GM13976 (cell line): ENCODE data around the gene UQCRHL.
A peak's percentile ranks its signal among the peaks of the same experiment; 100 is the strongest.

Experiments
- DNase-seq: peaks from one replicate; pipeline ENCODE4 v3.0.0; 2012; ENCODE audit warnings: low spot score
- CTCF ChIP-seq: IDR thresholded peaks from 2 replicates; pipeline ENCODE4 v1.5.1; 2012; ENCODE audit warnings: borderline replicate concordance, mild to moderate bottlenecking; ENCODE audit not compliant: insufficient read depth; ENCODE audit errors: extremely low read depth, missing control alignments, control extremely low read depth
- in situ Hi-C: fragments of 300-500 bp; cut with MboI; formaldehyde crosslinking; loops from one replicate; pipeline ENCODE4 v1.12.0; 2022; ENCODE audit warnings: low sequenced_read_pairs, mixed read lengths, inconsistent platforms; ENCODE audit not compliant: unreplicated experiment

Gene UQCRHL

GRCh38 chr1:15764890-15765289, 42.6 kb downstream of the UQCRHL start:
- in situ Hi-C loops: no loop called here

GRCh38 chr1:15764269-15764764, 43.1 kb downstream of the UQCRHL start:
- in situ Hi-C loops: no loop called here
- no peak for TF ChIP-seq CTCF
- DNase-seq: no peak

More at GRCh38 chr1:15764890-15765289, 42.6 kb downstream of the UQCRHL start:
- TF ChIP-seq CTCF: no peak
- DNase-seq: no peak

- in situ Hi-C loops: no loop called here
- no peak for DNase-seq
- no peak for TF ChIP-seq CTCF
Observed at GRCh38 chr1:15762546-15762945, 44.9 kb downstream of the UQCRHL start.

- DNase-seq: no peak
- in situ Hi-C loops: no loop called here
- TF ChIP-seq CTCF: no peak
Observed at GRCh38 chr1:15761366-15762128, 45.9 kb downstream of the UQCRHL start.

- TF ChIP-seq CTCF: no peak
- no peak for DNase-seq
- in situ Hi-C loops: no loop called here
Observed at GRCh38 chr1:15760520-15761211, 46.8 kb downstream of the UQCRHL start.

- in situ Hi-C loops: no loop called here
- no peak for TF ChIP-seq CTCF
- peak; percentile 66 for DNase-seq
Observed at GRCh38 chr1:15758953-15759661, 48.3 kb downstream of the UQCRHL start.
